Spinal cord (tissue), 10 donors: ENCODE measurements around the gene ANKS1B. TPM values are rescaled to one million over a fixed set of nuclear protein-coding genes. Genes with fewer than 3 reads are reported as not detected.
"Not testable (repeated sequence)": the region's sequence is repeated elsewhere in the genome, so short reads cannot be mapped to it uniquely, and the experiment has no call there.

Source experiments
- DNase-seq, 6 donors: peaks; one replicate each; pipeline versions ENCODE4 v3.0.0 to v3.0.0-alpha.2; 2013 to 2015; ENCODE audit warnings: low spot score in 6 of 6, low read depth in 4 of 6
- H3K27ac ChIP-seq: one replicate; pipeline ENCODE4 v1.5.1; 2013; ENCODE audit warnings: low read depth, low read length, control low read depth
- H3K27me3 ChIP-seq: one replicate; pipeline ENCODE4 v1.6.1; 2013; ENCODE audit warnings: low read length; ENCODE audit not compliant: control insufficient read depth, insufficient read depth
- H3K36me3 ChIP-seq: one replicate; pipeline ENCODE4 v1.6.1; 2013; ENCODE audit warnings: low read length; ENCODE audit not compliant: control insufficient read depth, insufficient read depth
- H3K4me1 ChIP-seq: one replicate; pipeline ENCODE4 v1.6.1; 2013; ENCODE audit warnings: low read length; ENCODE audit not compliant: control insufficient read depth, insufficient read depth
- H3K4me3 ChIP-seq: one replicate; pipeline ENCODE4 v1.5.1; 2013; ENCODE audit warnings: low read depth, low read length, control low read depth
- H3K9me3 ChIP-seq: one replicate; pipeline ENCODE4 v1.6.1; 2013; ENCODE audit warnings: low read length; ENCODE audit not compliant: control insufficient read depth, insufficient read depth
- WGBS: methylation state at CpG from one replicate; pipeline ENCODE4 v1.1.5; 2013; ENCODE audit warnings: missing lambda C conversion rate; ENCODE audit not compliant: insufficient coverage; 5-methylcytosine and 5-hydroxymethylcytosine counted together
- polyA plus RNA-seq, 2 donors: library from polyadenylated mRNA; unstranded; fragments of 120-200 nt; gene quantifications; one replicate each; pipeline ENCODE4 v1.2.1, GENCODE V29; 2013; ENCODE audit not compliant: insufficient read length in 2 of 2
- total RNA-seq, 2 donors: library from RNA; depleted of rRNA in 1 of 2; stranded (reverse); fragments of 120-200 nt in 1 of 2; fragments of >200 nt in 1 of 2; gene quantifications; one replicate each; pipeline versions ENCODE4 v1.2.3 to v1.2.4, GENCODE V29; 2013 to 2014
- donor health status: healthy.

The ANKS1B gene
- total and polyA plus RNA-seq, 4 donors, result 89.5 to 131 (median 108) TPM

DNA sequence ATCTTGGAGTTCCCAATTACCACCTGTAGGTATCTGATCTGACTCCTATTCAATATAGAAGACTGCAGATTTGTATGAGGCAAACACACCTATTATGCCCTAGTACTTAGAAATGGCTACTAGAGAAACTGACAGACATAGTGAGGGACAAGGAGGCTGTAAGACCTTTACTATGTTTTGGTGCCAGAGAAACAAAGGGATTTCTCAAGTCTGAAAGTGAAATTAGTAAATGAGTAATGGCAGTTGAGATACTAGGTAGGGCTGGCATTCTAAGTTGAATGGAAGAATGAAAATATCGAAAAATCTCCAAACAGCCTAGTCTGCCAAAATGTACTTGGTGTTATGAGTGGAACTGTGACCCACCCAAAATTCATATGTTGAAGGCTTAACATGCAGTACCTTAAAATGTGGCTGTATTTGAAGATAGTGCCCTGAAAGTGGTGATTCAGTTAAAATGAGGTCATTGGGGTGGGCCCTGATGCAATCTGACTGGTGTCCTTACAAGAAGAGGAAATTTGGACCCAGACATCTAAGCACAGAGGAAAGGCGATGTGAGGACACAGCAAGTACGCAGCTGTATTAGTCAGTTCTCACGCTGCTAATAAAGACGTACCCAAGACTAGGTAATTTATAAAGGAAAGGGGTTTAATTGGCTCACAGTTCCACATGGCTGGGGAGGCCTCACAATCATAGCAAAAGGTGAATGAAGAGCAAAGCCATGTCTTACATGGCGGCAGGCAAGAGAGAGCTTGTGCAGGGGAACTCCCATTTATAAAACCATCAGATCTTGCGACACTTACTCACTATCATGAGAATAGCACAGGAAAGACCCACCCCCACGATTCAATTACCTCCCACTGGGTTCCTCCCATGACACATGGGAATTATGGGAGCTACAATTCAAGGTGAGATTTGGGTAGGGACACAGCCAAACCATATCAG, 1212.7 kb downstream of the ANKS1B start:
- peaks cover 9% of the 10 kb centered on the region for H3K36me3 ChIP-seq
- no peaks in the 10 kb centered on the region for H3K9me3 ChIP-seq
- no peaks in the 10 kb centered on the region for H3K4me1 ChIP-seq
- no peak overlapping the region for H3K27ac ChIP-seq
- H3K4me3 ChIP-seq, result no peak overlapping the region
- 97% methylated on average over 7 of the region's 8 CpGs for whole genome bisulfite sequencing
- DNase-seq, result no peak
- no peaks in the 10 kb centered on the region for H3K27me3 ChIP-seq

DNA sequence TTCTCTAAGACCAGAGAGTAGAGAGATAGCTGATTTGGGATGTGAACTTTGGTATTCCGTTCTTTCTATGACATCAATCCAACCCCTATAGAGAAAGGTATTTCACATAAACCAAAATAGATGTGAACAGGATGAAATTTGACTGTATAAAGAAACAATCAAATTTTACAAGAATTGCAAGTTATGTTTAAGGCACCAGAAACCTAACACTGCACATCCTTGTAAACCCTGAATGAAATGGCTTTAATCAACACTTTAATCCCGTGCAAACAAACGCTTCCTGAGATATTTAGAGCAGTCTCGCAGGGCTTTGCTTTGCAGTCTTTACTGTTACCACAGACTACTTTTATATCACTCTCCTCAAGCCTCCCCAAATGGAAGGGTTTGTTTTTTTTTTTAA, 1214.5 kb downstream of the ANKS1B start:
- Histone ChIP-seq H3K9me3 (no peaks in the 10 kb centered on the region), H3K27ac (no peak overlapping the region), H3K4me1 (no peaks in the 10 kb centered on the region), H3K27me3 (no peaks in the 10 kb centered on the region), H3K4me3 (no peak overlapping the region), H3K36me3 (peaks cover 15% of the 10 kb centered on the region)
- DNase-seq, result no peak
- WGBS, result 85% methylated on average over 2 of the region's 4 CpGs

DNA sequence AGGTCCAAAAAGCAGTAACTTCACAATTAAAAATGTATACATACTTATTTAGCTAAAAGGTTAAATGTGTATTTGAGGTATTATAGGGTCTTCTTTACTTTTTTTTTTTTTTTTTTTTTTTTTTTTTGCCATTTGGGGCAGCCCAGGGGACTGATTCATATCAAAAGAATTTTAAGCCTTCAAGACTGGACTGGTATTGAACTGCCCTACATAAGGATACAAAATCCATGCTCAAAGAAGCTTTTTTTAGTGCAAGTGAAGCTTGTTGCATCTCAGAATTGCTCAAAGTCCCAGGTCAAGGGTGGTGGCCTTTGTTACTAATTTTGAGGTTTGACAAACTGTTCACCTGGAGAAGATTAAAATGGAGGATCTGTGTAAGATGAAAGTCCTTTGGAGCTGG, 1215.7 kb downstream of the ANKS1B start:
- H3K4me1 ChIP-seq, result no peaks in the 10 kb centered on the region
- no peaks in the 10 kb centered on the region for H3K27me3 ChIP-seq
- peaks cover 18% of the 10 kb centered on the region for H3K36me3 ChIP-seq
- no peaks in the 10 kb centered on the region for H3K9me3 ChIP-seq
- H3K27ac ChIP-seq, result no peak overlapping the region
- no peak for DNase-seq
- H3K4me3 ChIP-seq, result no peak overlapping the region

DNA sequence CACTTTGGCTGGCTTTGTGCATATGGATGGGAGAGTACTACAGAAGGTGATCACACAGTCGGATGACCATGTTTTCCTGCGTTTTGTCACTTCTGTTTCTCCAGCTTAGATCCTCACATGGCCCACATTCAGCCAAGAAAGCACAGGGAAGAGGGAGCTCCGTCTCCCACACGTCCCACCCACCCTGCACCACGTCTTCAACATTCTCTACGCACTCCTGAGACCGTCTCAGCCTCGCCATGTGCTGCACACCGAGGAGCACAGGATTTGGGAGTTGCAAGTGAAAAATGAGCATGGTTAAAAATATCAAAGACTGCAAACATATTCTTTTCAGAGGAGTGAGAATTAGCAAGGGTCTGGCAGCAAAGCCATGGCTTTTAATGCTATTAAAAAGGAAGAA, 1217.5 kb downstream of the ANKS1B start:
- H3K4me1 ChIP-seq, result no peaks in the 10 kb centered on the region
- no peak overlapping the region for H3K27ac ChIP-seq
- 100% methylated on average over 3 of the region's 9 CpGs for WGBS
- H3K27me3 ChIP-seq, result no peaks in the 10 kb centered on the region
- no peak overlapping the region for H3K4me3 ChIP-seq
- no peak for DNase-seq
- H3K36me3 ChIP-seq, result peaks cover 19% of the 10 kb centered on the region
- no peaks in the 10 kb centered on the region for H3K9me3 ChIP-seq

DNA sequence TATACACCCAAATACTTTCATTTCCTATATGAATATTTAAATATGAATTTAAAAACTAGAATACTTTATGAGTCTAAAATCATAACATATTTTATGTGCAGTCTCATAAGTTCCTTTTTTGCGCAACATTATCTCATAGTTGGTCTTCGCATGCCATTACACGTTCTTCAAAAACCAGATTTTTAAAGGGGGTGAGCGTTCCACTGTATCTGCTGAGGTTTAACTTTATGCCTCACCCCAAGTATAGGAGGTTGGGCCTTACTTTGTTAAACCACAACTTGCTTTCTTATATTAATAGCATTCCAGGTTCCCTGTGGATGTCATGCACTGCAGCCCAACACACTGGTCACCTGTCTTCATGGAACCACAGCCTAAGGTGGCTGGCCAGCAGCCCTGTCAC, 1221.1 kb downstream of the ANKS1B start:
- WGBS, result 100% methylated on average over 1 of the region's 4 CpGs
- Histone ChIP-seq H3K4me1 (no peaks in the 10 kb centered on the region), H3K4me3 (no peak overlapping the region), H3K9me3 (no peaks in the 10 kb centered on the region), H3K27me3 (no peaks in the 10 kb centered on the region), H3K36me3 (peaks cover 17% of the 10 kb centered on the region), H3K27ac (no peak overlapping the region)
- no peak for DNase-seq

DNA sequence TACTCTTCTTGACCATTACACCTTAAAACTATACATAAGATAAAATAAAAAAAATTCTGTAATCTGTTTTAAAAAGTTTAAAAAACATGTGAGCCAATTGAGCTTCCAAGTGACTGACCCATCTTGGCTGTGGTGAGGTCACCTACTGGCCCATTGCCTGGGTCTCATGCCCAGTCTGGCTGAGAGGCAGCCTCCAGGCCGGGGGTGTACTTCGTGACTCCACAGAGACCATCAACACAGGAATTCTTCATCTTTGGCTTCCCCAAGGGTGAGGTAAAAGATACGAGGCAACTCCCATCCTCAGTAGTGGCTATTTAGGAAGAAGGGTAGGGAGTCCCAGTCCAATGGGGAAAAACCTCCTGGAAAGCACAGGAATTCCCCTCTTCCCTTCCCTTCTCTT, 1226.4 kb downstream of the ANKS1B start:
- peaks cover 25% of the 10 kb centered on the region for H3K36me3 ChIP-seq
- peak in 1 of 6 donors; percentile 56 for DNase-seq
- H3K4me1 ChIP-seq, result peaks cover 6% of the 10 kb centered on the region
- H3K27ac ChIP-seq, result peak overlapping the region; percentile 19
- no peak overlapping the region for H3K4me3 ChIP-seq
- H3K27me3 ChIP-seq, result no peaks in the 10 kb centered on the region
- no CpG with 5 or more reads among the region's 3 CpGs for WGBS
- H3K9me3 ChIP-seq, result no peaks in the 10 kb centered on the region

DNA sequence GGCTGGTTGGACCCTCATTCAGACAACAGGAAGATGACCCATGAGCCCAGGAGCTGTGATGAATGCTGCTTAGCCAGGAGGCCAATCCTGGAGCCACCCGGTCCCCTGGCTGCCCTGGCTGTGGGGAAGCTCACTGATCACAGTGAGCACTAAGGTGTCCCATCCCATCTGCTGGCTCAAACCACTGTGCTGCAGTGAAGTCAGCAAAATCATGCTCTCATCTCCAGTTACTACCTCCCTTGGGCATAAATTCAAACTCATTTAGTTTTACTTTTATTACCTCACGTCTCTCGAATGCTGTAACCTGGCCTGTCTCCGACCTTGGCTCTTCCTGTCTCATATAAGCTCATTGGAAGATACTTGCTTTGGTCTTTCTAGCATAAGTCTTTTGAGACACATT, 1227.3 kb downstream of the ANKS1B start:
- Histone ChIP-seq H3K27me3 (no peaks in the 10 kb centered on the region), H3K36me3 (peaks cover 27% of the 10 kb centered on the region), H3K27ac (no peak overlapping the region), H3K4me3 (no peak overlapping the region), H3K4me1 (peaks cover 6% of the 10 kb centered on the region), H3K9me3 (no peaks in the 10 kb centered on the region)
- 83% methylated on average over 2 of the region's 4 CpGs for WGBS
- no peak for DNase-seq

DNA sequence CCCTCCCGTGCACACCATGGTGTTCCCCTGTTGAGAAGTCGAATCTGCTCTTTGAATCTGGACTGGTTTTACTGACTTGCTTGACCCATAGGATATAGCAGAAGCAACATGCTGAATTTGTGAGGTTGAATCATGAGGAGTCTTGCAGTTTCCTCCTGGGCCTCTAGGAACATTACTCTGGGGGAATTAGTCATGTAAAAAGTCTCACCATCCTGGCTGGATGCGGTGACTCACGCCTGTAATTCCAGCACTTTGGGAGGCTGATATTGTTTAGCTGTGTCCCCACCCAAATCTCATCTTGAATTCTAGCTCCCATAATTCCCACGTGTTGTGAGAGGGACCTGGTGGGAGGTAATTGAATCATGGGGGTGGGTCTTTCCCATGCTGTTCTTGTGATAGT, 1228.9 kb downstream of the ANKS1B start:
- 100% methylated on average over 2 of the region's 5 CpGs for WGBS
- H3K36me3 ChIP-seq, result peaks cover 30% of the 10 kb centered on the region
- H3K9me3 ChIP-seq, H3K4me1 ChIP-seq, H3K27ac ChIP-seq, H3K27me3 ChIP-seq, H3K4me3 ChIP-seq, DNase-seq: not testable (repeated sequence)

DNA sequence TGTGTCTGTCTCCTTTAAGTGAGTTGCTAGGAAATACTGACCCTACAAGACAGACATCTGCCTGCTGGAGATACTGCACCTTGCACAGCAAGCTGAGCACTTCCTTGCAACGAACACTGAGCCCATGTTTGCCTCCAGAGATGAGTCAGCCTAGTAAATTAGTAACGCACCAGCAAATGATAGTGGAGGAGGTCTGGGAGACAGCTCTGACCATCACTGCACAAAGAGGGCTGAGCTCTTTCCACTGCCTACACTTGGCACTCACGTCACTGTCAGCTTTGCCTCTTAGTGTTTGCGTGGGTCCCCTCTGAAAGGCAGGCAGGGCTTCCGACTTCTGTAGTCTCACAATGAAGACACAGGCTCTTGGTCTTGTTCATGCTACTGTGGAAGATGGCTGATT, 1230.6 kb downstream of the ANKS1B start:
- no peak for DNase-seq
- Histone ChIP-seq H3K4me3 (no peak overlapping the region), H3K4me1 (peaks cover 16% of the 10 kb centered on the region), H3K9me3 (no peaks in the 10 kb centered on the region), H3K27ac (peak overlapping the region; percentile 40), H3K36me3 (peaks cover 45% of the 10 kb centered on the region), H3K27me3 (no peaks in the 10 kb centered on the region)
- WGBS, result 52% methylated on average over 4 of the region's 5 CpGs

DNA sequence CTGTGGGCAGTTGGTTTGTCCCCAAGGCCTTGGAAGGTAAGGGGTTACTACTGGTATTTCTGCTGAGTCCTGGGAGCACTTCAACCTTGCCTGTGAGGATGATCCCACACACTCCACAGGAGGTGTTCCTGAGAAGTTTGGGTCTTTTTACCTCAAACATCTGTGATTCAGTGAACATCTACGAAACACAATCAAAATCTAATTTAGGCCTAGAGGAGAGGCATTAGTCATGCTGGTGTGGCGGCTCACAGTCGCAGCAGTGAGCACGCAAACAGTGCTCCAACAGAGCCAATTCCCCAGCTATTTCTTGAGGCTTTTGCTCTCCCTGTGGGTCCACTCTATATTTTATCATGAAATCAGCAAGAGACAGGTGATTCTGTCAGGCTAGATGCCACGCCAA, 1232.0 kb downstream of the ANKS1B start:
- peak in 1 of 6 donors; percentile 56 for DNase-seq
- 50% methylated on average over 3 of the region's 5 CpGs for WGBS
- peak overlapping the region; percentile 69 for H3K27ac ChIP-seq

More for the DNA sequence above, 1232.0 kb downstream of the ANKS1B start:
- Histone ChIP-seq H3K4me3 (no peak overlapping the region), H3K4me1 (peaks cover 16% of the 10 kb centered on the region), H3K9me3 (no peaks in the 10 kb centered on the region), H3K36me3 (peaks cover 47% of the 10 kb centered on the region), H3K27me3 (no peaks in the 10 kb centered on the region)
